ENCODE results near the gene ZMYND8.
A peak's percentile ranks its signal among the peaks of the same experiment; 100 is the strongest.

ZMYND8 gene

GRCh38 chr20:47332381-47333206 lies 23.9 kb downstream of the ZMYND8 start:
- no peak for DNase-seq (ENCODE audit: low read depth)

GRCh38 chr20:47330933-47331708 lies 25.4 kb downstream of the ZMYND8 start:
- DNase-seq (ENCODE audit: low read depth): no peak

DNA sequence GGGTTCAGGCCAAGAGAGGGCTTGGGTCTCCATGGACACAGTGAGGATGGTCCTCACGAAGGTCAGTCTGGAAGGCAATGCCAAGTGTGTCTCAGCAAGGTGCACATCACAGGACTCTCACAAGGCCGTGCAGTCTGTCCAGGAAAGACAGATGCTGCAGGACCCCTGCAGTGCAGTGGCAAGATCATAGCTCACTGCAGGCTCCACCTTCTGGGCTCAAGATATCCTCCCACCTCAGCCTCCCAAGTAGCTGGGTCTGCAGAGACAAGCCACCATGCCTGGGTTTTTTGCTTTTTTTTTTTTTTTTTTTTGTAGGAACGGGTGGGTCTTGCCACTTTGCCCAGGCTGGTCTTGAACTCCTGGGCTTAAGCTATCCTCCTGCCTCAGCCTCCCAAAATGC lies 26.4 kb downstream of the ZMYND8 start:
- no peak for DNase-seq (ENCODE audit: low read depth)

DNA sequence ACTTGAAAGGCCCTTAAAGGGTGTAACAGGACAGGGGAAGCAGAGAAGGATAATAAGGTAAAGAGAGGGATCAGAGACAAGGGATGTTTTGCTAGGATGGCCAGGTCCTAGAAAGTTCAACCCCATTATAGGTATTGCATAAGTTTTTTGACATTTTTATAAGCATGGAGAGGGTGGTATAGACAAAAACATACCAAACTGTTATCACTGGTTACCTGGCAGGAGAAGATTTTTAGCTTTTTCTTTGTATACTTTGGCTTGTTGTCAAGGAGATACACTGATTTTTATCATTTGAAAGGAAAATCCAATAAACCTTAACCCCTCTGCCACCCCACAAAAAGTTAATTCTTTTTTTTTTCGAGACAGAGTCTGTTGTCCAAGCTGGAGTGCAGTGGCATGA lies 28.4 kb downstream of the ZMYND8 start:
- DNase-seq (ENCODE audit: low read depth): no peak

- DNase-seq (ENCODE audit: low read depth): no peak
Measured at GRCh38 chr20:47327711-47328110, 28.8 kb downstream of the ZMYND8 start.

GRCh38 chr20:47326658-47327268 lies 29.7 kb downstream of the ZMYND8 start:
- no peak for DNase-seq (ENCODE audit: low read depth)

- no peak for DNase-seq (ENCODE audit: low read depth)
Measured at GRCh38 chr20:47325242-47325641, 31.3 kb downstream of the ZMYND8 start.

GRCh38 chr20:47320990-47321805 lies 35.3 kb downstream of the ZMYND8 start:
- DNase-seq (ENCODE audit: low read depth): no peak

DNA sequence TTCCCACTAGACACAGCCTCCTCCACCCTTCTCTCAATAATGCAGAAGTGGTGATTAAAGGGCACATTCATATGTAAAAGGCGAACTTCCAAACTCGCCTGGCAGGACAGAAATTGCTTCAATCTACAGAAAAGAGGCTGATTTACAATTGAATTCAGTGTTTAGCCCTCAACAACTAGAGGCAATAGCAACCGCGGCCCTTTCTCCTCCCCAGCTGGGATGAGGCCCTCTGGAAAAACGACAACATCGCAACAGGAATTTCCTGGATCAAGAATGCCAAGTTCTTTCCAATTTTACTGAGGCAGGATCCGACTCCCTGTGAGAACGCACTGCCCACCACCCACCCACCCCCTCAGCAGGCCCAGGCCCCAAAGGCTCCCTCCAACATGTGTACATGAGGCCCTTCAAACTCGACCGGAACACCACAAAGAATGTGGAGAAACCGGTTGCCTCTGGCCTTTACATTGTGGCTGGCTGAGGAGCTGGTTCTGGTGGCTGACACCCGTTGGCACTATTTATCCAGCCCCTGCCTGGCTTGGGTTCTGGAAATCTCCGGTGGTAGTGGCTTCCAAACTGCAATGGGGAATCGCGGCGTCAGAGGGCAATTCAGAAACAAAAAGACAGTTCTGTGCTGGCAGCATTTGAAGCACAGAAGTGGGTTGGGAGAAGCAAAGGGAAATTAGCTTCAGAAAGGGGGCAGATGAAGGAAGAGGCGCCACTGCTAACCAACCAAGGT lies 36.8 kb downstream of the ZMYND8 start:
- no peak for DNase-seq (ENCODE audit: low read depth)

DNA sequence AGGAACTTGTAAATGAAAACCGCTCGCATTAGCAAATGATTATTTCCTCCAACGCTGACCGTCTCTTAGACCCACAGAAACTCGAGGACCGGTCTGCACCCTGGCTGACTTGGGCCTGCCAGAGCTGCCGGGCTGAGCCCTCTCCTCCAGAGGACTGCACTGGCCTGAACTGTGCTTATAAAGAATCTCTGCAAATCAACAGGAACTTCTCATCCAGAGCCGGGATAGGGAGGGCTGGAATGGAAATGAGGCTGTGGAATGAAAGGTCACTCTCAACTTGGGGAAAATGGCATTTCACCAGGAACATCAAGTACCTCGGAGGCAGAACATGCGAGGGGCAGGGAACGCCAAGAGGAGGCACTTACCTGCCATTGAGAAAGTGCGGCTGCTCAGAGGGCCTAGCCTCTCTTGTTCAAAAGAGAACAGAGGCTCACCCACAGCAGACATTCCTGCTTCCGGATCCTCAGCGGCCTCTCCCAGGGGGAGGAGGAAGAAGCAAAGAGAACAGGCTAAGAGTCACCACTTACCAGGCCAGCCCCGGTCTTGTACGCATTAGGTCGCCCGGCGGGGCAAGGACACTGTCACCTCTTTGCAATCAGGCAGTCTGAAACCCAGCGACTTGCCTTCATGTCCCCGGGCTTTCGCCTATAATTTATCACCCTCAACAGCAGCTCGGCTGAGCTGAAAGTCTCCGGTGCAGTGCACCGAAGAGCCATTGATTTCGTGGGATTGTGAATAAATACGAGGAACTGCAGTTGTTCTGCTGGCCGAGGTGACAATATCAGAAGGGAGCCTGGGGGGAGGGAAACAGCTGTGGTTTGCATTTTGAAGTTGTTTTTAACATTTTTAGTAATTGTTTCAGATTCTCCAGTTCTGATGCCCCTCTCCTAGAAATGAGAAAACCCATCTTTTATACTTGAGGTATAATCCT lies 37.6 kb downstream of the ZMYND8 start:
- DNase-seq (ENCODE audit: low read depth): no peak

DNA sequence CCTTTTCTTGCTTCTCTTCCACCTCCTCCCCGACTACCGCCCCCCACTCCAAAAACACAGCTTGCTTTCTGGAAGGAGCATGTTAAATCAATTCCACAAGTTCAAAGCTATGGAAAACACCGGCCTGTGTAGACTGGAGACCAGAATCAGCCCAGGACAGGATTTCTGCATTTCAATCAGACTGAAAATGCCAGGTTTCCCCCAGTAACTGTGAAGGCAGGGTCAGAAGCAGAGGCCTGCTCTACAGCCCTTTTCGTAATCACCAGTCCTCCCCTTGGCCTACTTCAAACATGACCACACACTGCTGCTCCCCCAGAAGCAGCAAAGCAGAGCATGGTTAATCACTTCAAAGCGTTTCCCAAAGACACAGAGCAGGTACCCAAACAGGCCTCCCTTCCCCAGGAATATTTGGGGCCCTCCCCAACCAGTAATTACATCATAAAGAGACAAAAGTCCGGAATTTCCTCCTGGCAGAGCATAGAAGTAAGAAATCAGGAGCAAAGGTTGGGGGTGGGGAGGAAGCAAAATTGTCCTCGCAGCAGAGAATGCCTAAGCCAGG lies 38.4 kb downstream of the ZMYND8 start:
- DNase-seq (ENCODE audit: low read depth): no peak

DNA sequence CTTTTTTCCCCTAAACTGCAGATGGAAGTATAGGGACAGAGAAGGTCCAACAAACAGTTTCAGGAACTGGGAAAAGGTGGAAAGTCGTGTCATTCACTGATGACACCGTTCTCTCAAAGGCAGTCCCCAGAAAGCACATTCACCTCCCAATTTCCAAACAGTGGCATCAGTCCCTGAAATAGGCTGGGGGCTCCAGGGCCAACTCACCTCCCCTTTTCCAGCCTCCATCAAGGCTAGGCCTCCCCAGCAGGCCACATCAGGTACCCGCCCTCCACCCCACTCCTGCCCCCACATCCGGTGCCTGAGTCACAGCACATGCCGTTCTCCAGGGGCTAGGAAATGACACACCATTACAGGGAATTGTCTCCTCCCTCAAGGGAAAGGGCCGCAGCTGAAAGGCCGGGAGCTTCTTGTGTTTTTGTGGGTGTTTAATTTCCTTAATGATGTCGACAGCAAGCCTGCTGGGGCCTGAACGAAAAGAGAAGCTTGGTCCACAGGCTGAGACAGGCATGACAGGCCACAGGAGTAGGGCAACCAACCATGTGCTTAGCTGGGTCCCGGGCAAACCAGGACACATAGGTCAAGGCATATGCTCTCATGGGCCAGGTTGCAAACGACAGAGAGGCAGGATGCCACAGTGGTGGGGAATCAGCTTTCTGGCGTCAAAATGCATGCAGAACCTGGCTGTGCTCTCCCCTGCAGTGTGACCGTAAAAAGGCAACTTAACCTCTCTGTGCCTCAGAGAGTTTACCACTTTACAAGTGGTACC lies 39.2 kb downstream of the ZMYND8 start:
- DNase-seq (ENCODE audit: low read depth): peak; percentile 55

GRCh38 chr20:47316776-47317126 lies 39.7 kb downstream of the ZMYND8 start:
- DNase-seq (ENCODE audit: low read depth): no peak

DNA sequence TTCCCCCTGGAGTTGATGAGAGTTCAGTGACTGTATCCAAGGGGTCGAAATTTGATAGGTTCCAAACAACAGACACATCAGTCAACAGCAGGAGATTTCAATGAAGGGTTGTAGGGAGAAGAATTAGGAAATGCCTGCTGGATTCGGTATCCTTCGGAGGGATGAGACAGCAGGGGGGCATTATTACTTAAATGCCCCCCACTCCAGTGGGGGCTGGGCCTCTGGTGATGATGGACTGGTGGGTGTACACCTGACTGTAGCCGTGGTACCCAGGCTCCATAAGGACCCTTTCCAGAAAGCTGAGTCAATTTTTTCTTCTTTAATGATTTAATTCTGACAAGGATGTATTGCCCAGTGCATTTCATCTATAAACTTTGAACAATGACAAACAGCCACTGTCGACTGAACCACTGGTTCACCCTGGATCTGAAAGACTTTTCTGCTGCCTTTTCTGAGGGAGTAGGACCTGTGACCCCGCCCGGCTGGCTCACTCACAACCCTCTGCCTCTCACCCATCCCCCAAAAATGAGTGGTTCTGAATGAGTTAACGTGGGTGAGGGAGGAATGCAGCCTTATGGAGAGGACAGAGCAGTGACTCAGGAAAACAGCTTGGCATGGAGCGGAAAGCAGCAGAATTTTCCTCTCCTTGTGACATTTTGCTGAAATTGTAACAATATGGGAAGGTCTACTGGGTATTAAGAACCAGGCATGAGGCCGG lies 41.0 kb downstream of the ZMYND8 start:
- DNase-seq (ENCODE audit: low read depth): no peak

GRCh38 chr20:47314647-47315338 lies 41.7 kb downstream of the ZMYND8 start:
- DNase-seq (ENCODE audit: low read depth): no peak

GRCh38 chr20:47311967-47312681 lies 44.4 kb downstream of the ZMYND8 start:
- no peak for DNase-seq (ENCODE audit: low read depth)

- no peak for DNase-seq (ENCODE audit: low read depth)
Measured at GRCh38 chr20:47311211-47311610, 45.3 kb downstream of the ZMYND8 start.
